ENCODE measurements around the gene EYS. TPM values are rescaled to one million over a fixed set of nuclear protein-coding genes. Genes with fewer than 3 reads are reported as not detected.

Gene EYS
- total and polyA plus RNA-seq, 2 of the 8 experiments (the other 6 are each of a cell fraction or from before 2014, with no cell fraction given) = 0.05 to 0.13 TPM

DNA sequence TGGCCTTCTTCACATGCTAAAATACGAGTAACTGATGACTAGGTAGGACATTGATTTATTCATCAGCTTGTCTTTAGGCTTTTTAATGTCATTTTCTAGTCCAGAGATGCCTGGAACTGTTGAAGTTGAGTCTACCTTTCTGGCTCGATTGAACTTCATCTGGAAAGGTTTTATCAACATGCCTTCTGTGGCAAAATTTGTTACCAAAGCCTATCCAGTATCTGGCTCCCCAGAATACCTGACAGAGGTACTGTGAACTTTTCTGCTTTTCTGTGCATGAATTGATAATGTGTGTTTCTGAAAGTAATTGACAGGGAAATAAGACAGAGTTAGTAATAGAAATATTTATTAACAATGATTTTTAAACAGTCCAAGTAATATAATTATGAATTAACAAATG, 2000.4 kb downstream of the EYS start:
- Histone ChIP-seq H2BK20ac (ENCODE audit: low read length) (no peak overlapping the region), H2BK12ac (ENCODE audit: low read depth, low read length) (no peak overlapping the region), H4K5ac (ENCODE audit: insufficient read length, low read depth, low read length) (no peak overlapping the region), H2BK5ac (ENCODE audit: low read depth, low read length) (no peak overlapping the region), H3K79me1 (ENCODE audit: low read depth, low read length) (no peaks in the 10 kb centered on the region), H3K9me3 (ENCODE audit: insufficient read depth in 2 of 2, low read depth in 1 of 2, low read length in 1 of 2) (no peaks in the 10 kb centered on the region), H3K9ac (replicated peaks in 1 of 4; ENCODE audit: extremely low read depth in 1 of 4, low read depth in 3 of 4, low read length in 3 of 4) (no peak overlapping the region), H3K4me3 (ENCODE audit: extremely low read depth in 1 of 4, insufficient read depth in 2 of 4, low read depth in 3 of 4, low read length in 4 of 4) (no peak overlapping the region), H3K23ac (ENCODE audit: insufficient read length) (no peak overlapping the region), H3K4me2 (ENCODE audit: insufficient read depth in 1 of 2, low read depth in 2 of 2, low read length in 2 of 2) (no peak overlapping the region), H2BK15ac (ENCODE audit: low read length) (no peak overlapping the region), H3K79me2 (ENCODE audit: control insufficient read depth in 1 of 2, insufficient read depth in 2 of 2, low read length in 2 of 2) (no peaks in the 10 kb centered on the region), H3K27ac (ENCODE audit: low read depth, low read length) (no peak overlapping the region), H3K14ac (ENCODE audit: insufficient read length) (no peak overlapping the region), H3K4ac (replicated peaks; ENCODE audit: insufficient read length, low read depth, low read length) (no peak overlapping the region), H2BK120ac (replicated peaks; ENCODE audit: low read depth, low read length) (no peak overlapping the region), H4K91ac (replicated peaks; ENCODE audit: insufficient read length, low read length) (no peak overlapping the region), H3K36me3 (ENCODE audit: control insufficient read depth in 2 of 4, insufficient read depth in 4 of 4, low read length in 3 of 4) (peaks cover 0 to 76% (median 29%) of the 10 kb centered on the region in 4 experiments; a peak in 6 of 8 replicates), H4K20me1 (replicated peaks in 1 of 2; ENCODE audit: control insufficient read depth in 1 of 2, insufficient read depth in 2 of 2, low read length in 2 of 2) (no peaks in the 10 kb centered on the region), H4K8ac (ENCODE audit: extremely low read depth, insufficient read depth, low read length) (no peak overlapping the region), H3K18ac (ENCODE audit: extremely low read depth, low read length) (no peak overlapping the region), H3K4me1 (replicated peaks in 1 of 4; ENCODE audit: control insufficient read depth in 3 of 4, insufficient read depth in 4 of 4, low read length in 3 of 4) (no peaks in the 10 kb centered on the region), H2AFZ (ENCODE audit: low read length) (no peak overlapping the region), H3K27me3 (replicated peaks in 1 of 4; ENCODE audit: control insufficient read depth in 3 of 4, extremely low read depth in 1 of 4, insufficient read depth in 3 of 4, low read length in 3 of 4) (no peaks in the 10 kb centered on the region), H3K56ac (replicated peaks; ENCODE audit: insufficient read length, low read depth, low read length) (no peak overlapping the region), H2AK5ac (ENCODE audit: low read depth, low read length) (no peak overlapping the region), H3K23me2 (ENCODE audit: low read depth, low read length) (no peaks in the 10 kb centered on the region)
- DNase-seq (ENCODE audit: low read depth in 1 of 2, low spot score in 2 of 2) (no peak), FAIRE-seq (no peak)
- ChIA-PET POLR2A (ENCODE audit: partially characterized antibody) (no interaction called here), CTCF (ENCODE audit: partially characterized antibody) (no interaction called here)
- WGBS, 2 experiments (ENCODE audit: extremely low coverage in 1 of 2, insufficient coverage in 1 of 2, insufficient read length in 1 of 2, insufficient replicate concordance in 2 of 2, low coverage in 1 of 2, low lambda C conversion rate in 2 of 2, missing lambda C conversion rate in 1 of 2) = 93% methylated on average over 2 of the region's 2 CpGs; no CpG with 5 or more reads in 1 of the 2 experiments
- TF ChIP-seq RAD21 (IDR thresholded peaks at IDR 0.05 in 1 of 2, conservative IDR thresholded peaks at IDR 0.05 in 1 of 2; ENCODE audit: low read depth in 2 of 2, low read length in 2 of 2) (no peak), RFX5 (IDR thresholded peaks at IDR 0.05; ENCODE audit: borderline replicate concordance, low read depth, low read length) (no peak), RNF2 (IDR thresholded peaks at IDR 0.05; ENCODE audit: borderline replicate concordance, low read depth, low read length, missing control alignments, poor library complexity, severe bottlenecking) (no peak), SIRT6 (IDR thresholded peaks at IDR 0.05; ENCODE audit: low read length) (no peak), MAFK (IDR thresholded peaks at IDR 0.05; ENCODE audit: low read depth, low read length) (no peak), CHD2 (IDR thresholded peaks at IDR 0.05; ENCODE audit: low read length) (no peak)
- TF ChIP-seq, protein P1, sequence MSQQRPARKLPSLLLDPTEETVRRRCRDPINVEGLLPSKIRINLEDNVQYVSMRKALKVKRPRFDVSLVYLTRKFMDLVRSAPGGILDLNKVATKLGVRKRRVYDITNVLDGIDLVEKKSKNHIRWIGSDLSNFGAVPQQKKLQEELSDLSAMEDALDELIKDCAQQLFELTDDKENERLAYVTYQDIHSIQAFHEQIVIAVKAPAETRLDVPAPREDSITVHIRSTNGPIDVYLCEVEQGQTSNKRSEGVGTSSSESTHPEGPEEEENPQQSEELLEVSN (IDR thresholded peaks at IDR 0.05) = no peak

Data from H1 (cell line).